HepG2 (cell line): ENCODE data around the gene SEMA5B. TPM values are rescaled to one million over a fixed set of nuclear protein-coding genes. Genes with fewer than 3 reads are reported as not detected.

Source experiments
- HMGXB3 ChIP-seq: sonication (generic); formaldehyde crosslinking; IDR thresholded peaks from 2 replicates; pipeline ENCODE4 v1.4.0; 2020; ENCODE audit warnings: missing genetic modification reagents, borderline replicate concordance
- NR1H2 ChIP-seq: sonication (generic); formaldehyde crosslinking; IDR thresholded peaks from 2 replicates; pipeline ENCODE4 v1.8.1; 2022; ENCODE audit warnings: low read depth, missing genetic modification reagents, borderline replicate concordance
- PLSCR1 ChIP-seq: sonication (generic); formaldehyde crosslinking; IDR thresholded peaks from 2 replicates; pipeline ENCODE4 v1.5.0; 2020; ENCODE audit warnings: missing genetic modification reagents, mild to moderate bottlenecking, borderline replicate concordance
- SMAD9 ChIP-seq: sonication (generic); formaldehyde crosslinking; IDR thresholded peaks from 2 replicates; pipeline ENCODE4 v1.5.1; 2020; ENCODE audit warnings: mild to moderate bottlenecking, missing genetic modification reagents
- U2AF1 ChIP-seq: fragments of 200-400 bp; formaldehyde crosslinking; optimal IDR thresholded peaks from 2 replicates; pipeline ENCODE3; 2017; ENCODE audit warnings: mild to moderate bottlenecking, low read depth, low read length
- ZNF143 ChIP-seq: sonication (generic); formaldehyde crosslinking; IDR thresholded peaks from 2 replicates; pipeline ENCODE4 v1.4.0; 2020; ENCODE audit warnings: missing genetic modification reagents
- ZNF639 ChIP-seq: conservative IDR thresholded peaks from 2 replicates; pipeline ENCODE4 v1.6.1; 2018; ENCODE audit warnings: missing genetic modification reagents
- ZNF703 ChIP-seq: sonication (generic); formaldehyde crosslinking; IDR thresholded peaks from 2 replicates; pipeline ENCODE4 v1.5.1; 2020; ENCODE audit warnings: missing genetic modification reagents, mild to moderate bottlenecking, moderate library complexity, borderline replicate concordance
- ZZZ3 ChIP-seq: sonication (generic); formaldehyde crosslinking; IDR thresholded peaks from 2 replicates; pipeline ENCODE4 v1.4.0; 2020; ENCODE audit warnings: missing genetic modification reagents, mild to moderate bottlenecking, borderline replicate concordance
- polyA plus RNA-seq, 8 experiments: library from polyadenylated mRNA; depleted of rRNA in 3 of 8; stranded (reverse) in 7 of 8; unstranded in 1 of 8; fragments of >200 nt; fragmentation: Illumina TruSeq in 4 of 8; extraction: Trizol in 4 of 8; gene quantifications; 2 replicates each; pipeline versions ENCODE4 v1.2.1 to v1.2.3, GENCODE V29; 2011 to 2016; ENCODE audit warnings: low read depth in 4 of 8, missing spikeins in 1 of 8, mixed read lengths in 1 of 8; ENCODE audit not compliant: insufficient read depth in 1 of 8
- total RNA-seq, 5 experiments: library from RNA; depleted of rRNA; stranded (reverse); fragments of >200 nt; fragmentation: Illumina TruSeq; extraction: Trizol; gene quantifications; 2 replicates each; pipeline ENCODE4 v1.2.3, GENCODE V29; 2016; ENCODE audit warnings: low read depth in 1 of 5

SEMA5B gene
- total and polyA plus RNA-seq, 2 of the 13 experiments (the other 11 are each of a cell fraction or from before 2014, with no cell fraction given) = not detected

- no peak for TF ChIP-seq PLSCR1 (CRISPR knock-in tag)
- TF ChIP-seq ZNF143 (CRISPR knock-in tag) = no peak
- no peak for TF ChIP-seq ZZZ3 (CRISPR knock-in tag)
- TF ChIP-seq NR1H2 (CRISPR knock-in tag) = no peak
- no peak for TF ChIP-seq U2AF1
- TF ChIP-seq ZNF703 (CRISPR knock-in tag) = no peak
- no peak for TF ChIP-seq ZNF639 (CRISPR knock-in tag)
- TF ChIP-seq SMAD9 = no peak
- TF ChIP-seq HMGXB3 (CRISPR knock-in tag) = no peak
Measured at GRCh38 chr3:122966045-122966444, 61.5 kb downstream of the SEMA5B start (continued).
